OCI-LY7 (cell line): ENCODE measurements around the gene OPRM1. TPM values are rescaled to one million over a fixed set of nuclear protein-coding genes. Genes with fewer than 3 reads are reported as not detected.

Experiments
- BruUV-seq: library from RNA; stranded (reverse); fragments of 400-500 nt; replicated peaks from 2 replicates; lab custom pipeline; 2021; lab: Mats Ljungman, UMichigan
- CTCF ChIA-PET: fragments of 300-600 bp; sonication (Branson Sonifier 250); formaldehyde crosslinking; loops from one replicate; lab custom pipeline; 2022; ENCODE audit warnings: antibody characterized with exemption; ENCODE audit not compliant: unreplicated experiment; lab: Charles Lee
- POLR2A ChIA-PET: fragments of 300-600 bp; sonication (Branson Sonifier 250); formaldehyde crosslinking; loops from one replicate; lab custom pipeline; 2022; ENCODE audit warnings: antibody characterized with exemption; lab: Charles Lee
- DNase-seq: peaks from one replicate; pipeline ENCODE4 v3.0.0-alpha.2; 2015; ENCODE audit warnings: low spot score
- H2AFZ ChIP-seq: fragments of 200-600 bp; sonication (generic), shearing (Covaris generic); 2 replicates; pipeline ENCODE4 v1.6.1; 2014; ENCODE audit warnings: mild to moderate bottlenecking, antibody characterized with exemption, low read length, moderate library complexity
- H3K27ac ChIP-seq: fragments of 200-600 bp; sonication (generic); 2 replicates; pipeline ENCODE4 v1.5.1; 2014; ENCODE audit warnings: mixed run types, low read depth, mild to moderate bottlenecking, moderate library complexity, low read length, inconsistent platforms; ENCODE audit not compliant: poor library complexity, severe bottlenecking
- H3K36me3 ChIP-seq: fragments of 200-600 bp; sonication (generic); 2 replicates; pipeline ENCODE4 v1.6.1; 2014; ENCODE audit warnings: mild to moderate bottlenecking, antibody characterized with exemption, low read length, moderate library complexity, mixed read lengths; ENCODE audit not compliant: insufficient read depth
- H3K4me1 ChIP-seq: fragments of 200-600 bp; sonication (generic); 2 replicates; pipeline ENCODE4 v1.5.1; 2014; ENCODE audit warnings: mild to moderate bottlenecking, low read length; ENCODE audit not compliant: insufficient read depth, poor library complexity, severe bottlenecking
- H3K4me2 ChIP-seq: fragments of 200-600 bp; sonication (generic); 2 replicates; pipeline ENCODE4 v1.6.1; 2014; ENCODE audit warnings: mild to moderate bottlenecking, low read length
- H3K4me3 ChIP-seq: fragments of 200-600 bp; sonication (generic); 2 replicates; pipeline ENCODE4 v1.5.1; 2014; ENCODE audit warnings: mild to moderate bottlenecking, low read depth, low read length; ENCODE audit not compliant: poor library complexity, severe bottlenecking
- H3K79me2 ChIP-seq: fragments of 200-600 bp; sonication (generic); 2 replicates; pipeline ENCODE4 v1.6.1; 2016; ENCODE audit warnings: low read depth, mild to moderate bottlenecking, low read length, moderate library complexity, mixed read lengths; ENCODE audit not compliant: insufficient read depth
- H3K9me2 ChIP-seq: fragments of 200-600 bp; sonication (generic); 2 replicates; pipeline ENCODE4 v1.6.1; 2016; ENCODE audit warnings: mild to moderate bottlenecking, low read length, mixed read lengths; ENCODE audit not compliant: insufficient read depth
- H3K9me3 ChIP-seq: fragments of 200-600 bp; sonication (generic); 2 replicates; pipeline ENCODE4 v1.6.1; 2014; ENCODE audit warnings: mild to moderate bottlenecking, mixed run types, low read length, mixed read lengths
- H4K20me1 ChIP-seq: fragments of 200-600 bp; sonication (generic); 2 replicates; pipeline ENCODE4 v1.6.1; 2014; ENCODE audit warnings: mild to moderate bottlenecking, antibody characterized with exemption, low read length, moderate library complexity, mixed read lengths; ENCODE audit not compliant: insufficient read depth
- CTCF ChIP-seq: fragments of 200-600 bp; sonication (generic); conservative IDR thresholded peaks from 2 replicates; pipeline ENCODE4 v1.5.1; 2014; ENCODE audit warnings: mild to moderate bottlenecking, antibody characterized with exemption, low read length, moderate library complexity, mixed read lengths
- EZH2phosphoT487 ChIP-seq: fragments of 200-600 bp; sonication (generic); IDR thresholded peaks from 2 replicates; pipeline ENCODE4 v1.6.1; 2018; ENCODE audit warnings: low read depth, borderline replicate concordance, mild to moderate bottlenecking, mixed run types, antibody characterized with exemption, low read length, moderate library complexity, mixed read lengths
- intact Hi-C: fragments of 100-400 bp; cut with micrococcal nuclease; formaldehyde crosslinking; loops from one replicate; pipeline ENCODE4 v1.10.0; 2022; ENCODE audit not compliant: unreplicated experiment
- total RNA-seq, 2 experiments: library from RNA; depleted of rRNA in 1 of 2; stranded (reverse); fragments of >200 nt in 1 of 2; shearing (Covaris generic) in 1 of 2; gene quantifications; 2 replicates each; pipeline ENCODE4 v1.2.3, GENCODE V29; 2014 to 2022

Gene OPRM1
- total RNA-seq, 2 experiments from 2014 or later = not detected

GRCh38 chr6:154138793-154139192, 99.8 kb downstream of the OPRM1 start:
- Histone ChIP-seq H3K9me2 (no peaks in the 10 kb centered on the region), H3K36me3 (no peaks in the 10 kb centered on the region), H3K4me1 (no peaks in the 10 kb centered on the region), H3K79me2 (no peaks in the 10 kb centered on the region), H3K9me3 (no peaks in the 10 kb centered on the region), H3K27ac (no peak overlapping the region), H2AFZ (no peak overlapping the region), H3K4me2 (no peak overlapping the region), H3K4me3 (no peak overlapping the region), H4K20me1 (no peaks in the 10 kb centered on the region)
- ChIA-PET POLR2A (no interaction called here), CTCF (no interaction called here)
- TF ChIP-seq CTCF (no peak), EZH2phosphoT487 (no peak)
- intact Hi-C loops = no loop called here
- BruUV-seq = no TSS peak
- no peak for DNase-seq

- TF ChIP-seq EZH2phosphoT487 = no peak
- TF ChIP-seq CTCF = no peak
- H3K27ac ChIP-seq = no peak overlapping the region
- H3K9me2 ChIP-seq = no peaks in the 10 kb centered on the region
- H3K4me1 ChIP-seq = no peaks in the 10 kb centered on the region
- no peak overlapping the region for H3K4me3 ChIP-seq
- no peak overlapping the region for H2AFZ ChIP-seq
- H3K4me2 ChIP-seq = no peak overlapping the region
- BruUV-seq = no TSS peak
- no peaks in the 10 kb centered on the region for H3K9me3 ChIP-seq
- no peaks in the 10 kb centered on the region for H3K36me3 ChIP-seq
- ChIA-PET POLR2A (no interaction called here), CTCF (no interaction called here)
- intact Hi-C loops = no loop called here
- no peaks in the 10 kb centered on the region for H4K20me1 ChIP-seq
- DNase-seq = no peak
- H3K79me2 ChIP-seq = no peaks in the 10 kb centered on the region
These were observed 100.9 kb downstream of the OPRM1 start for GRCh38 chr6:154139892-154140291.

- no TSS peak for BruUV-seq
- no peak overlapping the region for H3K4me2 ChIP-seq
These were observed 101.7 kb downstream of the OPRM1 start for GRCh38 chr6:154140743-154141142.

More at GRCh38 chr6:154140743-154141142, 101.7 kb downstream of the OPRM1 start:
- CTCF ChIA-PET = no interaction called here
- Histone ChIP-seq H3K27ac (no peak overlapping the region), H2AFZ (no peak overlapping the region), H3K4me3 (no peak overlapping the region), H3K36me3 (no peaks in the 10 kb centered on the region), H3K9me3 (no peaks in the 10 kb centered on the region), H4K20me1 (no peaks in the 10 kb centered on the region), H3K9me2 (no peaks in the 10 kb centered on the region), H3K4me1 (no peaks in the 10 kb centered on the region), H3K79me2 (no peaks in the 10 kb centered on the region)
- POLR2A ChIA-PET = no interaction called here
- intact Hi-C loops = no loop called here
- no peak for DNase-seq
- TF ChIP-seq EZH2phosphoT487 = no peak
- no peak for TF ChIP-seq CTCF
